NK-92 (cell line): ENCODE results near the gene MAN2B2.

Experiments
- DNase-seq: peaks from one replicate; lab custom pipeline; 2025; ENCODE audit not compliant: unreplicated experiment; lab: John Stamatoyannopoulos, UW

Gene MAN2B2

GRCh38 chr4:6566391-6567190 lies 8.4 kb upstream of the MAN2B2 start:
- DNase-seq, result no peak

- DNase-seq, result no peak
These were observed 7.8 kb upstream of the MAN2B2 start for GRCh38 chr4:6567218-6567617.

GRCh38 chr4:6568148-6568547 lies 6.8 kb upstream of the MAN2B2 start:
- DNase-seq, result no peak

GRCh38 chr4:6568689-6569332 lies 6.2 kb upstream of the MAN2B2 start:
- no peak for DNase-seq

- no peak for DNase-seq
These were observed 3.4 kb upstream of the MAN2B2 start for GRCh38 chr4:6571608-6572007.

- no peak for DNase-seq
These were observed 1.4 kb upstream of the MAN2B2 start for GRCh38 chr4:6573551-6573950.

- no peak for DNase-seq
These were observed 823 bp upstream of the MAN2B2 start for GRCh38 chr4:6573986-6574746.

- DNase-seq, result no peak
These were observed 683 bp downstream of the MAN2B2 start for GRCh38 chr4:6575503-6576240.

GRCh38 chr4:6576512-6576911 lies 1.5 kb downstream of the MAN2B2 start:
- DNase-seq, result no peak

GRCh38 chr4:6576932-6577331 lies 1.9 kb downstream of the MAN2B2 start:
- no peak for DNase-seq

- no peak for DNase-seq
These were observed 2.4 kb downstream of the MAN2B2 start for GRCh38 chr4:6577409-6577808.

GRCh38 chr4:6578221-6578620 lies 3.2 kb downstream of the MAN2B2 start:
- no peak for DNase-seq

GRCh38 chr4:6580353-6580752 lies 5.4 kb downstream of the MAN2B2 start:
- DNase-seq, result no peak

- DNase-seq, result no peak
These were observed 6.7 kb downstream of the MAN2B2 start for GRCh38 chr4:6581566-6582121.

- no peak for DNase-seq
These were observed 8.0 kb downstream of the MAN2B2 start for GRCh38 chr4:6582889-6583490.

GRCh38 chr4:6584865-6585264 lies 9.9 kb downstream of the MAN2B2 start:
- no peak for DNase-seq

GRCh38 chr4:6586715-6587325 lies 11.8 kb downstream of the MAN2B2 start:
- no peak for DNase-seq

- DNase-seq, result no peak
These were observed 14.5 kb downstream of the MAN2B2 start for GRCh38 chr4:6589444-6589843.

- no peak for DNase-seq
These were observed 16.3 kb downstream of the MAN2B2 start for GRCh38 chr4:6591313-6591712.

GRCh38 chr4:6591781-6592180 lies 16.8 kb downstream of the MAN2B2 start:
- no peak for DNase-seq
